T-helper 17 cell (primary cell): ENCODE data around the gene EMILIN1. TPM values are rescaled to one million over a fixed set of nuclear protein-coding genes. Genes with fewer than 3 reads are reported as not detected.
"Not testable (repeated sequence)": the region's sequence is repeated elsewhere in the genome, so short reads cannot be mapped to it uniquely, and the experiment has no call there.

Source experiments
- ATAC-seq: fragments of 150-1000 bp; cut with Tn5 transposase; 2 replicates; pipeline ENCODE4 v1.10.0; 2021; ENCODE audit warnings: mild to moderate bottlenecking, moderate library complexity
- DNase-seq, 3 donors: peaks; one replicate each; pipeline versions ENCODE4 v3.0.0 to v3.0.0-alpha.2; 2020 to 2021
- H3K9me3 ChIP-seq: one replicate; pipeline ENCODE4 v1.7.0; 2013; ENCODE audit warnings: low read length, mild to moderate bottlenecking; ENCODE audit not compliant: control insufficient read depth, poor library complexity, severe bottlenecking
- H3K27ac Mint-ChIP-seq: one replicate; pipeline ENCODE4 v1.8.0; 2022; ENCODE audit warnings: mild to moderate bottlenecking, moderate library complexity, mixed read lengths
- H3K27me3 Mint-ChIP-seq: one replicate; pipeline ENCODE4 v1.8.0; 2022; ENCODE audit warnings: mixed read lengths
- H3K36me3 Mint-ChIP-seq: one replicate; pipeline ENCODE4 v1.8.0; 2022; ENCODE audit warnings: low read depth, mixed read lengths
- H3K4me1 Mint-ChIP-seq: one replicate; pipeline ENCODE4 v1.8.0; 2022; ENCODE audit warnings: mild to moderate bottlenecking, mixed read lengths
- H3K4me3 Mint-ChIP-seq: one replicate; pipeline ENCODE4 v1.8.0; 2022; ENCODE audit warnings: mild to moderate bottlenecking, moderate library complexity, mixed read lengths
- total RNA-seq, 4 donors: library from RNA in 2 of 4; stranded (reverse) in 2 of 4; gene quantifications; one replicate each; pipeline ENCODE4 v1.2.3 and lab custom pipeline; 2022 to 2026

Gene EMILIN1
- total RNA-seq, 2 donors from 2014 or later = 0.32 to 1.7 TPM

- peaks cover 6% of the 10 kb centered on the region for H3K27me3 Mint-ChIP-seq
- DNase-seq (no peak), ATAC-seq (no peak)
- no peak overlapping the region for H3K27ac Mint-ChIP-seq
- H3K4me1 Mint-ChIP-seq = peaks cover 2% of the 10 kb centered on the region
- H3K36me3 Mint-ChIP-seq = no peaks in the 10 kb centered on the region
- H3K4me3 Mint-ChIP-seq = no peak overlapping the region
- H3K9me3 ChIP-seq = no peaks in the 10 kb centered on the region
These were observed 21.0 kb downstream of the EMILIN1 start for GRCh38 chr2:27099334-27099955.

- Mint-ChIP-seq H3K27me3 (peaks cover 9% of the 10 kb centered on the region), H3K27ac (no peak overlapping the region), H3K36me3 (no peaks in the 10 kb centered on the region), H3K4me3 (no peak overlapping the region), H3K4me1 (peaks cover 4% of the 10 kb centered on the region)
- ATAC-seq (no peak), DNase-seq (no peak)
- H3K9me3 ChIP-seq = no peaks in the 10 kb centered on the region
These were observed 21.6 kb downstream of the EMILIN1 start for GRCh38 chr2:27100036-27100435.

GRCh38 chr2:27102329-27102728, 23.9 kb downstream of the EMILIN1 start:
- no peaks in the 10 kb centered on the region for H3K36me3 Mint-ChIP-seq
- peaks cover 24% of the 10 kb centered on the region for H3K27me3 Mint-ChIP-seq
- DNase-seq (no peak), ATAC-seq (no peak)
- no peaks in the 10 kb centered on the region for H3K9me3 ChIP-seq
- no peak overlapping the region for H3K4me3 Mint-ChIP-seq
- H3K4me1 Mint-ChIP-seq = peaks cover 4% of the 10 kb centered on the region
- H3K27ac Mint-ChIP-seq = no peak overlapping the region

- H3K27ac Mint-ChIP-seq = no peak overlapping the region
- no peaks in the 10 kb centered on the region for H3K36me3 Mint-ChIP-seq
- peaks cover 3% of the 10 kb centered on the region for H3K4me1 Mint-ChIP-seq
- ATAC-seq (no peak), DNase-seq (no peak)
- H3K9me3 ChIP-seq = no peaks in the 10 kb centered on the region
- no peak overlapping the region for H3K4me3 Mint-ChIP-seq
- peaks cover 29% of the 10 kb centered on the region for H3K27me3 Mint-ChIP-seq
These were observed 27.6 kb downstream of the EMILIN1 start for GRCh38 chr2:27105981-27106380.

GRCh38 chr2:27108221-27108620, 29.8 kb downstream of the EMILIN1 start:
- Mint-ChIP-seq H3K27me3 (peaks cover 37% of the 10 kb centered on the region), H3K4me1 (peaks cover 3% of the 10 kb centered on the region), H3K36me3 (no peaks in the 10 kb centered on the region), H3K27ac (no peak overlapping the region), H3K4me3 (no peak overlapping the region)
- DNase-seq (no peak), ATAC-seq (no peak)
- H3K9me3 ChIP-seq = no peaks in the 10 kb centered on the region

- Mint-ChIP-seq H3K27me3 (peaks cover 37% of the 10 kb centered on the region), H3K27ac (no peak overlapping the region), H3K4me3 (no peak overlapping the region), H3K36me3 (no peaks in the 10 kb centered on the region), H3K4me1 (peaks cover 3% of the 10 kb centered on the region)
- no peak for DNase-seq
- H3K9me3 ChIP-seq = no peaks in the 10 kb centered on the region
- no peak for ATAC-seq
These were observed 30.7 kb downstream of the EMILIN1 start for GRCh38 chr2:27109083-27109482.

GRCh38 chr2:27110603-27111352, 32.4 kb downstream of the EMILIN1 start:
- DNase-seq, H3K4me1 Mint-ChIP-seq, H3K9me3 ChIP-seq, ATAC-seq, H3K27ac Mint-ChIP-seq, H3K36me3 Mint-ChIP-seq: not testable (repeated sequence)
- peaks cover 36% of the 10 kb centered on the region for H3K27me3 Mint-ChIP-seq
- H3K4me3 Mint-ChIP-seq = peak overlapping the region; percentile 39

- not testable (repeated sequence) for DNase-seq, H3K4me3 Mint-ChIP-seq
These were observed 33.1 kb downstream of the EMILIN1 start for GRCh38 chr2:27111392-27112078.

GRCh38 chr2:27115519-27115918, 37.1 kb downstream of the EMILIN1 start:
- Mint-ChIP-seq H3K27me3 (peaks cover 39% of the 10 kb centered on the region), H3K4me3 (no peak overlapping the region), H3K4me1 (peaks cover 5% of the 10 kb centered on the region), H3K36me3 (no peaks in the 10 kb centered on the region), H3K27ac (no peak overlapping the region)
- ATAC-seq (no peak), DNase-seq (no peak)
- H3K9me3 ChIP-seq = no peaks in the 10 kb centered on the region

More at GRCh38 chr2:27111392-27112078, 33.1 kb downstream of the EMILIN1 start:
- H3K27ac Mint-ChIP-seq, ATAC-seq, H3K36me3 Mint-ChIP-seq, H3K4me1 Mint-ChIP-seq, H3K9me3 ChIP-seq: not testable (repeated sequence)
- H3K27me3 Mint-ChIP-seq = peaks cover 29% of the 10 kb centered on the region

GRCh38 chr2:27117995-27118524, 39.6 kb downstream of the EMILIN1 start:
- no peak for ATAC-seq
- peak overlapping the region; percentile 28 for H3K4me3 Mint-ChIP-seq
- H3K36me3 Mint-ChIP-seq = no peaks in the 10 kb centered on the region
- H3K9me3 ChIP-seq = no peaks in the 10 kb centered on the region
- H3K4me1 Mint-ChIP-seq = peaks cover 6% of the 10 kb centered on the region
- H3K27me3 Mint-ChIP-seq = peaks cover 38% of the 10 kb centered on the region
- no peak for DNase-seq
- H3K27ac Mint-ChIP-seq = no peak overlapping the region

GRCh38 chr2:27118525-27119329, 40.3 kb downstream of the EMILIN1 start, which contains the start of gene CGREF1:
Gene CGREF1, minus strand, starts transcription at chr2:27119128. Its CDS starts 14,762 bp downstream, at chr2:27104366.
- H3K27ac Mint-ChIP-seq = no peak within 1 kb of the TSS
- H3K4me3 Mint-ChIP-seq = peak within 1 kb of the TSS; percentile 84
- H3K27me3 Mint-ChIP-seq = peaks cover 38% of the 10 kb centered on the region
- no peaks in the 10 kb centered on the region for H3K36me3 Mint-ChIP-seq
- peaks cover 10% of the 10 kb centered on the region for H3K4me1 Mint-ChIP-seq
- no peak for DNase-seq
- no peaks in the 10 kb centered on the region for H3K9me3 ChIP-seq
- no peak for ATAC-seq

- not testable (repeated sequence) for H3K36me3 Mint-ChIP-seq
These were observed 40.9 kb downstream of the EMILIN1 start for GRCh38 chr2:27119330-27119670.

More at GRCh38 chr2:27119330-27119670, 40.9 kb downstream of the EMILIN1 start:
- not testable (repeated sequence) for ATAC-seq, H3K9me3 ChIP-seq, H3K27ac Mint-ChIP-seq, DNase-seq
- H3K27me3 Mint-ChIP-seq = peaks cover 34% of the 10 kb centered on the region
- H3K4me1 Mint-ChIP-seq = peaks cover 12% of the 10 kb centered on the region
- H3K4me3 Mint-ChIP-seq = peak overlapping the region; percentile 84
